Stimulated activated CD8-positive, alpha-beta memory T cell treated with anti-CD3 and anti-CD28 coated beads, Interleukin-12 subunit alpha, Interleukin-12 subunit beta, amount 100 ng/mL, for 4 hours (primary cell): ENCODE results near the gene TC2N.
"Not testable (repeated sequence)": the region's sequence is repeated elsewhere in the genome, so short reads cannot be mapped to it uniquely, and the experiment has no call there.

ENCODE experiments used
- DNase-seq: peaks from one replicate; pipeline ENCODE4 v3.0.0-alpha.2; 2020; ENCODE audit warnings: low read depth

The TC2N gene

GRCh38 chr14:91889477-91890211 lies 22.3 kb upstream of the TC2N start:
- DNase-seq: no peak

DNA sequence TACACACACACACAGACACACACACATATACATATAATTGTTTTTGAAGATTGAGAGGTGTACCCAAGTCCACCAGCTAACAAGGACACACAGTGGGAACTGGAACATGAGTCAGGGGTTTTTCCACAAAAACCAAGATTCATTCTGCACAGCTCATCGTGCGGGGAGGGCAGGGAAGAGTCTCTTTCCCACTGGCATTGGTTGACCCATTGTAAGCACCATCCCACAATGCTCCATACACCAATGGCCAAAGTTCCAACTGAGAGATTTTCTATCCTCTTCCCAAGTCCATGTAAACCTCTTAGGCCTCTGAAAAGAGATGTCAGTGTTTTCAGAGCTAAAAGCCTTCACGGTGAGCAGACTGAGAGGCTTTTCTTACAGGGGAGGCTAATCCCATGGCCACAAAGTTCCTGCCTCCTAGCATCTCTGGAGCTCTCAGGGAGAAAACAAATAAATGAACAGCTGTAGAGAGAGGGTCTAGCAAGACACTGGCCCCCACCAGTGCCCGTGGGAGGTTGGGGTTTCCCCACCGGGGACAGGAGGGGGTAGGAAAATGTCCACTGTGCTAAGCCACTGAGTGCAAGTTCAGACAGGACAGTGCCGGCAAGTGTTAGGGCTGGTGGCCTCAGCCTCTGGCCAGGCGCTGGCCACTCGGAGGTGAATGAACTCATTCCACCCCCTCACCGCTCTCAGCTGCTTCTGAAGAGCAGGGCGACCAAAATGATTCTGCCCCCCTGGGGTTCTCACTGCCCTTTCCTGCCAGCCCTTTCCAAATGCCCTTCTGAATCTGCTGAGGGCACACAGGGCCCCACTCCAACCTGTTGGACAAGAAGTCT lies 21.5 kb upstream of the TC2N start:
- no peak for DNase-seq

DNA sequence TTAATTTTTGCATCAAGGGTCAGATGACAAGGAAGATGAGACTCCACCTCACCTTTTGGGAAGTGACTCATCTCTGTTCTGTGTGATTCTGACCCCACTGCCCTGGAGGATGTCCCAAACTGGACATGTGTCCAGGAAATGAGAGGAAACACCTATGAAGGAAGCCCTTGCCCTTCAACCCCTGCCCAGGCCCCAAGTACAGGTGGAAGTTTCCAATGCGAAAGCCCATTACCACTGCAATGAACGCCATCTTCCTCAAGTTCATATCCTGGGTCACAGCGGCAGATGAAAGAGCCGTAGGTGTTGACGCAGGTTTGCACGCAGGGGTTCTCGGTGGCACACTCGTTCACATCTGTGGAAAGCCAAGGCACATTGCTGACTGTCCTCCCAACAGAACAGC lies 19.6 kb upstream of the TC2N start:
- DNase-seq: no peak

DNA sequence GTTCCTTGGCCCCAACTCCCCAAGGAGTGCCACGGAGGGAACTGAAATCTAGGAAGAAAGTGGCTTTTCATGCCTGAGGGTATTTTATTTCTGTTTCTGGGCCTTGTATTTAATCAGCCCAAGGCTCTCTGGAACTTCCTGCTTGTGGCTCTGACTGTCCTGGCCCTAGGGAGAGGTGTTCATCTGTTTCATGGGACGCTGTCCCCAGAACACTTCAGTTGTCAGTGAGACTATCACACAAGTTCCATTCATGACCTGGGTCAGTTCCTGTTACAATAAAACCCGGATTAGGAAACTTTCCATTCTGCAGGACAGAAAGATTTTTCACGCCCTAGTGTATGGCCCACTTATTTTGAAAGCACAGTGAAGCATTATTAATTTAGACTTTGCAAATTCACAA lies 18.5 kb upstream of the TC2N start:
- DNase-seq: no peak

DNA sequence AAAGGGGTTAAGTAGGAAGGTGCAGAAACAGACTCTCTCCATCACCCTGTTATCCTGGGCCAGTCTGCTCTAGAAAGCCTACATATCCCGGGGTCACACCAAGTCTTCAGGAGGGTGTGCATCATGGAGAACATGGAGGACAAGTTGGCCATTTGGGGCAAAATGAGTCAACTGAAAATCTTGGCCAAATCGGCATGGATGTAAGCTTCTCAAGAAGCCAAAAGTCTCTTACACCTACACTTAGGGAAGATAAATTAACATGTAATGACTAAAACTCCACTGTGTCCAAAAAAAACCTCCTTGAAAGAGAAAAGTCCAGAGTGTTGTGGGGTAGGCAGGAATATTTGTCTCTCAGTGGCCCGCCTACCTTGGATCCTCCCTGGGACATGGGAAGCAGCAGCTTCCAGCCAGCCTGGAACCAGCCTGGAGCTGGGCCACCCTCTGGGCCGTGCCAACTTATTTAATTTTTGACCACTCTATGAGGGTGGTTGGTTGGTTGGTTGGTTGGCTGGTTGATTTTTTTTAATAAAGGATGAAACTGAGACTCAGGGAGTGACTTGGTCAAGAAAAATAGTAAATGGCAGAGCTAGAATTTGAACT lies 17.9 kb upstream of the TC2N start:
- no peak for DNase-seq

- DNase-seq: no peak
Measured at GRCh38 chr14:91884664-91885063, 17.3 kb upstream of the TC2N start.

DNA sequence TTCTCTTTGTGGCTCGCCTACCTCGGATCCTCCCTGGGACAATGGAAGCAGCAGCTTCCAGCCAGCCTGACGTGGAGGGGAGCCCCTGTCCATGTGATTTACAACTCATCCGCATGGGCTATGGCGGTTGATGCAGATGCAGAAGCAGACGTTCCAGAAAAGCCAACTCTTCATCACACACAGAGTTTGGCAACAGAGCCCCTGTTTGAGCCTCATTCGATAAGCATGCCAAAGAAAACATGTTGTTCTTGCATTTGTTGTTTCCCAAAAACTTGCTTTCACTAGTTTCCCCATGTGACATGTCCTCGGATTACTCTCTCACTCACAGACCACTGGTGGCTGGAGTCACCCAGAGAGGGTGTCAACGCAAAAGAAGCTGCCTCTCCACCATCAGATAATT lies 16.4 kb upstream of the TC2N start:
- no peak for DNase-seq

DNA sequence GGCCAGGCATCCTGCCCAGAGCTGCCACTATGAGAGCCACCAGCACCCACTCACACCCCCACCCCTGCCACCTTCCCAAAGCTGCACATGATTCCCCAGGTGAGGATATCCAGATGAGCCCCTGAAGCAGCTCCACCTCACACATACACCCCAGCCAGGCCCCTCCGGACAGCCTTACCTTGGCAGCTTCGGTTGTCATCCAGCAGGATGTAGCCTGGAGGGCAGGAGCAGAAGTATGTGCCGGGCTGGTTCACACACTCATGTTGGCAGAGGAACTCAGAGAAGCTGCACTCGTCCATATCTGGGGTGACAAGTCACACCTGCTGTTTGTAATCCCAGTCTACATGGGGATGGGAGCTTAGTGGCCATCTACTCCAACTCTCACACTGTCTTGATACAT lies 15.4 kb upstream of the TC2N start:
- DNase-seq: no peak

DNA sequence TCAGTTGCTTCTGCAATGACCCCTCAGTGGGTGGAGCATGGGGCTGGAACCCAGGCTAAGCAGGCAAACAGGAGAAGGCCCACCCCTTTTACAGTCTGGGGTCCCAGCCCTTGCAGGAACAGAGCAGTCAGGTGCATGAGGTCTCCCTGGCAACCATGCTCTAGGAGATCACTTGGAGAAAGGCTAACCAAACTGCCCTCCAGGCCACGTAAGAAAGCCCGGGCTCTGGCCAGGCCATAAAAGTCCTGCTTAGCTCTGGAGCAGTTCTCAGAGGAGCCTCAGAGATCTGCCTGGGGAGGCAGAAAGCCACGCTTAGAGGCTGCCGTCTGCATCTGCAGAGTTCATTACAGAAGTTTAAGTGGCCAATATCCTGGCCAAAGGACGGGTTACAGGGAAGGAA lies 15.0 kb upstream of the TC2N start:
- DNase-seq: no peak

- DNase-seq: no peak
Measured at GRCh38 chr14:91879196-91879595, 11.9 kb upstream of the TC2N start.

DNA sequence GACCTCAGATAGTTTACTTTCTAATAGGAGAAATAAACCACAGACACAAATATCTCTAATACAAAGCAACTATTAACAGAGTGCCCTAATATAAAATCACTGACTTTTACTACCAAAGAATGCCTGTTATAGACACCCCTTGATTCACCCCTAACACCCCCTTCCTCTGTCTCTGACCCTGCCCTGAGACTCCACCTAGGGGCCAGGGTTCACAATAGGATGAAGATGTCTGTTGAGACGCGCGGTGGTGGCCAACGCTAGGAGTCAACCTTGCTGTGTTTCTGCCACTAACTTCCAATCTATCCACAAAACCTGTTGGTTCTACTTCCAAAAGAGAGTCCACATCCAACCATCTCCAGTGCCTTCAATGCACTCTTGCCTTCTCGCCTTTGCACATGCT lies 10.9 kb upstream of the TC2N start:
- no peak for DNase-seq

- DNase-seq: no peak
Measured at GRCh38 chr14:91877376-91877915, 10.1 kb upstream of the TC2N start.

DNA sequence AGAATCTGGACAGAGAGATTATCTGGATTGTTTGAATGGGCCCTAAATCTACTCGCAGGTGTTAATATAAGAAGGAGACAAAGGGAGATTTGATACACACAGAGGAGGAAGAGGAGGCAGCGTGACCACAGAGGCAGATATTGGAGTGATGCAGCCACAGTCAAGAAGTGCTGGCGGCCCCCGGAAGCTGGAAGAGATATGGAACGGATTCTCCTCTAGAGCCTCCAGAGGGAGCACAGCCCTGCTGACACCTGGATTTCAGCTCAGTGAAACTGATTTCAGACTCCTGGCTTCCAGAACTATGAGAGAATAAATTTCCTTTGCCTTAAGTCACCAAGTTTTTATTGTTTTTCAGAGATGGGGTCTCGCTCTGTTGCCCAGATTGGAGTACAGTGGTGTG lies 9.2 kb upstream of the TC2N start:
- no peak for DNase-seq

GRCh38 chr14:91875525-91876286 lies 8.4 kb upstream of the TC2N start:
- no peak for DNase-seq

DNA sequence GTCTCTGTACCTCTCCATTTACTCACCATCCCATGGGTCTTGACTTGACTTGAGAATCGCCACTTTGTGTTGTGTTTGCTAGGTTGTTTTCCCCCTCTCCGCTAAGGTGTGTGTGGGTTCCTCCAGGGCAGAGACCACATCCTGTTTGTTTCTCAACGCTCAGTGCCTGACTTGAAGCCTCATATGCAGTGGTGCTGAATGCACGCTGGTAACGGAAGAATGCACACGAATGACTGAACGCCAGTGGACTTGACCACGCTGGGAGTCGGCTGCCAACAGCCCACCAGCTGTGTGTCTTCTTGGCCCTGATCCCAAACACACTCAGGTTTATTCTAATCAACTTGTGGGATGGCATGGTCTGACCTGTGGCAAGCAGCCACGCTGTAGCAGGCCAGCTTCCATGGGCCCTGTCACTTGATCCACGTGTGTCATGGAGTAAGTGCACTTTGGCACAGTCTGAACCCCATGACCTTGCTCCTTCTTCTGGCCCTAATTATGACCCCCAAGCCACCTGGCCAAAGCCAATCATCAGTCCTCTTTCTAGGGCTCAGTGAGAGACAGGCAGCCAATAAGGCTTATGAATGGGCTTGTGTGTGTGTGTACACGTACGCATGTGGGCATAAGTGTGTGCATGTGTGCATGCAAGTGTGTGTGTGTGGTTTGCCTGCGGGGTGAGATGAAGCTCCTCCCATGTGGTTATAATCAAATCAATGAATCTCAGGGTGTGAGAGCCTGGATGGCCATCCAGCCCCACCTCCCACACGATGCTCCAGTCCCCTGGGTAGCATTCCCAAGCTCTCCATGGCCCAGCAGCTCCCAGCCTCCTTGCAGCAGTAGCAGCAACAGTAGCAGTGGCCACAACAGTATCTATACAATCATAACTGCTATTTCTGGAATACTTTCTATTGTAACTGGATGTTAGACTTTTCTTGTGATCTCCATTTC lies 6.4 kb upstream of the TC2N start:
- peak; percentile 41 for DNase-seq

GRCh38 chr14:91872517-91873470 lies 5.5 kb upstream of the TC2N start:
- DNase-seq: no peak

- DNase-seq: no peak
Measured at GRCh38 chr14:91872011-91872501, 4.7 kb upstream of the TC2N start.

DNA sequence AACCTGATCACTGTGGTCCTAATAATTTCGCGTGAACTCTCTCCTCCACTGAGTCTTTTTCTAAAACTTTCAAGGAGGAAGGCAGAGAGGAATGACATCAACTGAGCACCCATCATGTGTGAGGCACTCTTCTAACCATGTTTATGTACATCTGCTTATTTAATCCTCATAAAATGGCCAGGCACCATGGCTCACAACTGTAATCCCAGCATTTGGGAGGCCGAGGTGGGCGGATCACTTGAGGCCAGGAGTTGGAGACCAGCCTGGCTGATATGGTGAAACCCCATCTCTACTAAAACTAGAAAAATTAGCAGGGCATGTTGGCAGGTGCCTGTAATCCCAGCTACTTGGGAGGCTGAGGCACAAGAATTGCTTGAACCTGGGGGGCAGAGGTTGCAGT lies 4.1 kb upstream of the TC2N start:
- DNase-seq: not testable (repeated sequence)

DNA sequence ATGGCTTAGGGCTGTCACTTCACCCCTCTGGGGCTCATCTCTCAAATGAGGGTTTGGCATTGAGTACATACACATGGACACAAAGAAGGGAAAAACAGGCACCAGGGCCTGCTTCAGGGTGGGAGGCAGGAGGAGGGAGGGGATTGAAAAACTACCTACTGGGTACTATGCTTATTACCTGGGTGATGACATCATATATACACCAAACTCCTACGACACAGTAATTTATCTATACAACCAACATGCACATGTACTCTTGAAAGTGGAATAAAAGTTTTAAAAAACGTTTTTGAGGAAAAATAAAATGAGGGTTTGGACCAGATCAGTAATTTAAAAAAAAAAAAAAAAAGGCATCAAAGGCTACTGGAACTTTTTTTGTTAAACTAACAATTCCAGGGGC lies 3.6 kb upstream of the TC2N start:
- no peak for DNase-seq

GRCh38 chr14:91870001-91870400 lies 2.7 kb upstream of the TC2N start:
- DNase-seq: no peak
